Activated CD8-positive, alpha-beta memory T cell treated with anti-CD3 and anti-CD28 coated beads for 24 hours (primary cell): ENCODE measurements around the gene PLXNA2.

ENCODE experiments used
- DNase-seq: peaks from one replicate; pipeline ENCODE4 v3.0.0-alpha.2; 2020

PLXNA2 gene

GRCh38 chr1:208038303-208038702 lies 205.9 kb downstream of the PLXNA2 start:
- no peak for DNase-seq

DNA sequence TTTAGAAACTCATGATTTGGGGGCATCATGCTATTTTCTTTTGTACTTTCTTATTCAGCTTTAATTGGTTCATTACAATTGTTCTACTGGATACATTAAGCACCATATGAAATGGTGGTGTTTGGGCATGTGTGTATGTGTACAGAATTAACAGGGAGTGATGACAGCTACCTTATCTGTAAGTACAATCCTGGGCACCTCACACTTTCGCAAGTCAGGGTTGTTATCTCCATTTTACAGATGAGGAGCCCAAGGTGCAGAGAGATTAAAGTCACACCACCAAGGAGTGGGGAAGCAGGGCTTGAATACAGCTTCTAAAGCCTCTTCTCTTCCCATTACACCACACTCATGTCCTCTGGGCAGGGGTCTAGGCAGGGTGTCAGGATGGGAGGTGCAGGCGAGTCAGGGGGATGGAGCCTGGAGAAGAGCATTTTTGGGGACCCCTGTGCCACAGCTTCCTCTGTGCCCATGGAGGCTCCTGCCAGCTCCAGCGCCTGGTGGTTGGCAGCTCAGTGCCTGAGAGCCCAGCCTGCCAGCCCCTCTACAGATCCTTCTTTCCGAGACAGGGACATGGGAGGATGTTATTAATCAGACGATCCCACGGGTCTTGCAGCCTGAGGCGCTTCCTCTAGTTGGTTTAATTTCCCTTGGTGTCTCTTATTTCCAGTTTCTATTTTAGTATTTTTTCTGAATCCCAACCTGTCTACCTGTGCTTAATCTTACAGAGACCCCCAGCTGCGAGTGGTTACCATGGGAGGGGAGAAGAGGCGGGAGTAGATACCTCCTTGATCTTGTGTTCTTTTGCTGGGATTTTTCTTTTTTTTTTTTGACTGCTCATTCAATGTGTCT lies 207.0 kb downstream of the PLXNA2 start:
- no peak for DNase-seq

- DNase-seq = no peak
Observed at GRCh38 chr1:208036106-208036808, 207.9 kb downstream of the PLXNA2 start.

GRCh38 chr1:208034135-208034534 lies 210.0 kb downstream of the PLXNA2 start:
- DNase-seq = no peak

GRCh38 chr1:208033236-208033635 lies 210.9 kb downstream of the PLXNA2 start:
- DNase-seq = no peak

DNA sequence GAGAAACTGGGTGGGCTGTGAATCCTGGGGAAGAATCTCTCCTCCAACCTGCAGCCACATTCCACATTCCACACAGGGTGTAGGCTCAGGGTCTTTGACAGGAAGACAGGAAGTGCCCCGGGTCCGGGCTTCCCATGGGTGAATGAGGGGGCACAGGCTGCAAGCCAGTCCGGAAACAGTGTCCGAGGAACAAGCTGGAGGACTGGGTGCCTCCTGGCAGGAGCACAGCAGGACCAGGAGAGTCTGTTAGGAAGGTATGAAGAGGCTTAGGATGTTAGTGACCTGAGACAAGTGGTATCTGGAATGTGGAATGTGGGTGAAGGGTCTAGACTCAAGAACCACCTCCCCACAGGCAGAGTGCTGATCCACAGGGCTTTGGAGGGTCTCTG lies 212.3 kb downstream of the PLXNA2 start:
- no peak for DNase-seq

GRCh38 chr1:208031316-208031931 lies 212.8 kb downstream of the PLXNA2 start:
- no peak for DNase-seq

DNA sequence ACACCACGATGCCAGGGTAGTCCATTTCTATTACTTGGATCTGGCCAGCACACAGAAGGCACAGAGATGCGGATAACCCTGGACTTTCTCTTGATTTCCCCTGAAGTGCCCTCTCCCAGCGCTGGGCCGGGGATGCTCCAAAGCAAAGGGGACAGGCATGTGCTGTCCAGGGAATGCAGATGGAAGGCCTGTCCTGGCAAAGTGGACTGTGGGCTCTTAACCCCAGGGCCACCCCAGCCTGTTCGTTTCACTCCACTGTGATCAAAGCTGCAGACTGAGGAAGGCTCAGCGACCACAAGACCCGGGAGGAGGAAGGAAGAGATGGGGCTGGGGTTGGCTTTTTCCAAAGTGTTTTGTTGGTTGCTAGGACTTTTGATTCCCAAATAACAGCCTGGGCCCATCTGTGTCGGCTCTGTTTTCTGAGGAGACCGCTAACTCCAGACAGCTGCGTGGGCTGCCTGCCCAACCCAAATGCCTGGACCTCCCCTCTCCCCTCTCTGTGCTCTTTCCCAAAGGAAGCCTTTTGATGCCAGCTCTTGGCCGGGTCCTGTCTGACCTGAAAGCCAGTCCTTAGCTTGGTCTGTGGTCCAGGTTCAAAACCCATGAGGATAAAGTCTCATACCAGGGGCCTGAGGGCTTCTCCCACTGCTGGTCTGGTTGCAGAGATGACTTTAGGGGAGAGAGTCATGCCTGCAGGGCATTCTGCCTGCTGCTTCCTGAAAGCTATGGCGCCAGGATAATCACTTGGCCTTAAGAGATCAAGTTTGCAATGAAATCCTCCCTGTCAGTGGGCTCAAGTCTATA lies 213.7 kb downstream of the PLXNA2 start:
- no peak for DNase-seq

- no peak for DNase-seq
Observed at GRCh38 chr1:208029381-208030287, 214.6 kb downstream of the PLXNA2 start.

DNA sequence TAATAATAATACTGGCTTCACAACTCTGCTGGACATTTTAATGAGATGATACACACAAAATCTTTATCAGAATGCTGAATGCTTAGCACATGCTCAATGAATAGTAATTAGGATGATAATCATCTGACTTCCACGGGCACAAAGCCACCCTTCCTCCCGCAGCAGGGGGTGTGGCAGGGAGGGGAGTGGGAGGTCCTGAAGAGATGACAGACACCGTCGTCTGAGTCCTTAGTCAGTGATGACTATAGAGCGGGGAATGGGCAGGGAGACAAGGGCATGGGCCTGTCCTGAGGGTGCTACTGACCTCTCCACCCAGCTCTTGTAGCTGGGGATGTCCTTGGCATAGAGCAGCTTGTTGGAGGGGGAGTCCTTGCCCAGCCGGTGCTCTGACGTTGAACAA lies 215.7 kb downstream of the PLXNA2 start:
- DNase-seq = no peak

DNA sequence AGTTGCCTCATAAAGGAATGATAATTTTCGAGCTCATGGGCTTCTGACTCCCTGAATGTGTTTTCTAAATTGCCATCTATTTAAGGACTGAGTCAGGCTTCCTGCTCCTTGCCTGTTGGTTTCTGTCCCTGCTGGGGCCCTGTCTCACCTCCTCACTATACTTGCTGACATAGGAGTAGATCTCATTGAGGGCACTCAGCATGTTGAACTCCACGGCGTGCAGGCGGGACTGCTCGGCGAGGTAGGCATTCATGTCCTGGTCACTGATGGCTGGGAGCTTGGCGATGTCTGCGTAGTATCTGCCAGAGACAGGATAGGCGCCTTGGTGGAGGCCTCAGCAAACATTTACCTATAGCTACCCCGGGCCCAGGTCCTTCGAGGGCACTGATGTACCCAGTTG lies 216.3 kb downstream of the PLXNA2 start:
- DNase-seq = no peak

DNA sequence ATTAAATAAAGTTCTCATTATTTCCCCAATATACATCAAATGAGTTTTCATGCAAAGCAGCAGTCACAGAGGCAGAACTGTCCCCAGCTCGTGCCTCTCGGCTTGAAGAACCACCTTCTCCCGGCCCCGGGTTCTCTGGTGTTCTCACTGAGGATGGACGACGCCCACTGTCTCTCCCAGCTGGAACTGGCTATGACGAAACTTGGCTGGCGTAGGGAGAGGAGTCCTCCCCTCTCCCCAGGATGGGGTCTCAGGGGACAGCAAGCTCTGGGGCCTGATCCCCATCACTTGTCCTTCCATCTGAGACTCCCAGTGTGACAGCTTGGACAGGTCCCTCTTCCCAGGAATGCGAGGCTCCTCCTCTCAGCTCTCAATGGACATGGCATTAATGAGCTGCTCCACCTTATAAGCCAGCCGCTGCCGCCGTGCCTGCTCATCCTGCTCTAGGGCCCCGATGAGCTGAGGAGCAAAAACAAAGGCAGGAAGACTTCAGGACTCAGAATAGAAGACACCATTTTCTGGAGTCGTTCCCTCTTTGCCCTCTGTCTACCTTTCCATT lies 217.2 kb downstream of the PLXNA2 start:
- no peak for DNase-seq

- DNase-seq = no peak
Observed at GRCh38 chr1:208025031-208025430, 219.2 kb downstream of the PLXNA2 start.

DNA sequence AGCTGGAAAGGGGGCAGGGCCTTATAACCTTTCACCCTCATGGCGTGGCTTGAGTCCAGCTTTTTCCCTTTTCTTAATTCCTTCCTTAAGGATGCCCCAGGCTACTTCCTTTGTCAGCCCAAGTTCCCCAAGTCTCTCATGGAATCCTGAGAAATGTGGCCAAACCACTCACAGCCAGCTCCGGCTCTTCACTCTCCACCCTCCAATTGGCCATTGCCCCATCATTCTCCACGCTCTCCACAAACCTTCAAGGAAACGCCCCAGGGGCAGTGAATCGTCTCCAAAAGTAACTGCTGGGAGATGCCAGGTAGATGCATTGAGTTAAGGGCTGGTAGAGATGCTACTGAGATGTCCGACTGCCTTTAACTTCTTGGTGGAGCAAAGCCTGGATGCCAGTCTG lies 219.8 kb downstream of the PLXNA2 start:
- DNase-seq = no peak

DNA sequence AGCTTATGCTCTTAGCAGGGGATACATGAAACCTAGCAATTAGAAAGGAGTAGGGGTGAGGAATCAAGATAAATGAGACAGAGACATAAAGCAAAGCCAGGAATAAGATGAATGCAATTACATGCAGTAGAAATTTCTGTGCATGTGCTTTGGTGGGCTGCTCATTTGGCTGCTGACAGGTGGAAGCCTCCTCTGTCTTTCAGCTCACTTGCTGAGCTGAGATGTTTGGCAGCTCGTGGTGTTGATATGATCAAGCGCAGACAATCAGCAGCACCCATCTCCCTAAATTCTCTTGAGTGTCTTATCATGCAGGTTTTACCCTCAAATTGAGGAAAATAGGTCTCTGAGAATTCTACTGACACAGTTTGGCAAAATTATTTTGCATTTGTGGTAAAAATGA lies 224.9 kb downstream of the PLXNA2 start:
- DNase-seq = no peak

- no peak for DNase-seq
Observed at GRCh38 chr1:208015255-208015654, 228.9 kb downstream of the PLXNA2 start.

GRCh38 chr1:208013210-208013609 lies 231.0 kb downstream of the PLXNA2 start:
- DNase-seq = no peak

GRCh38 chr1:208012721-208013120 lies 231.5 kb downstream of the PLXNA2 start:
- DNase-seq = no peak

DNA sequence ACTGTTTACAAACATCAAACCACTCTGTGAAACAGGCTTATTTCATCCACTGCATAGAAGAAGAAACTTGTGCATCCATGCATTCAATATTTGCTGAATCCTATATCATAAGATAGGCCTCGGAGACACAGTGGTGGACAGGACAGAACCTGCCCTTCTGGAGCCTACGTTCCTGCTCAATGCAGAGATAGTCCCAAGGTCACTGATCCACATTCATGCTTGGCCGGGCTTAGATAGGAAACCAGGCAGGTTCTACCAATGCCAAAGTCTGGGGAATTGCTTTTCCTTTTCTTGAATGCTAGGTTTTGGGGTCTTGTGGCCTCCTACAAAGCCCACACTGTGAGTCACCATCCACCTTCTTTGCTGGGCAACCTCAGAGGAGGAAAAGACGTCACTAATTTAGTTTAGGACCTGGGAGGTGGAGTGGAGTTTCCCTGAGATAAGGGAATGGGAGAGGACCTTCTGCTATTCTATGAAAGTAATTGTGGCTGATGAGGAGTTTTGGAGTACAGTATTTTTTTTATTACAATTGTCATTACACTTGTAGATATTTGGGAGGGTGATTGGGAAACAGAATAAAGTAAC lies 233.6 kb downstream of the PLXNA2 start:
- DNase-seq = no peak

- no peak for DNase-seq
Observed at GRCh38 chr1:208009706-208010444, 234.3 kb downstream of the PLXNA2 start.

GRCh38 chr1:208009303-208009702 lies 234.9 kb downstream of the PLXNA2 start:
- no peak for DNase-seq
